B cell (primary cell): ENCODE results near the gene HEPACAM2. TPM values are rescaled to one million over a fixed set of nuclear protein-coding genes. Genes with fewer than 3 reads are reported as not detected.

Experiments
- ATAC-seq: fragments of 200-7000 bp; cut with Tn5 transposase; one replicate; pipeline ENCODE4 v1.10.0; 2021; ENCODE audit warnings: low read depth, mild to moderate bottlenecking, moderate number of reproducible peaks, moderate library complexity
- CTCF ChIA-PET: fragments of 350-600 bp; sonication (Branson Sonifier 250); formaldehyde crosslinking; loops from one replicate; lab custom pipeline; 2021; ENCODE audit warnings: antibody characterized with exemption, inconsistent platforms; lab: Charles Lee
- POLR2A ChIA-PET: fragments of 350-600 bp; sonication (Branson Sonifier 250); formaldehyde crosslinking; loops from one replicate; lab custom pipeline; 2021; ENCODE audit warnings: antibody characterized with exemption; lab: Charles Lee
- DNase-seq: peaks from one replicate; pipeline ENCODE4 v3.0.0; 2013
- H2AFZ ChIP-seq: 2 replicates; pipeline ENCODE4 v1.6.1; 2012; ENCODE audit warnings: mild to moderate bottlenecking, low read depth, low read length; ENCODE audit not compliant: insufficient read depth, poor library complexity, severe bottlenecking
- H3K27ac ChIP-seq, 2 donors: 1 replicate in 1 of 2; 2 replicates in 1 of 2; pipeline ENCODE4 v1.5.1; 2012 to 2013; ENCODE audit warnings: low read length in 2 of 2, mild to moderate bottlenecking in 2 of 2, moderate library complexity in 1 of 2
- H3K27me3 ChIP-seq, 4 experiments: fragments of 200-600 bp in 1 of 4; sonication (generic) in 1 of 4; replicated peaks in 1 of 4; 1 replicate in 2 of 4; 2 replicates in 2 of 4; pipeline versions ENCODE4 v1.6.1 to v1.7.0; 2013 to 2016; ENCODE audit warnings: low read length in 3 of 4, mild to moderate bottlenecking in 2 of 4, mixed read lengths in 1 of 4, moderate library complexity in 1 of 4; ENCODE audit not compliant: insufficient read depth in 4 of 4, control insufficient read depth in 3 of 4; ENCODE audit errors: control extremely low read depth in 1 of 4
- H3K36me3 ChIP-seq, 2 experiments: replicated peaks in 1 of 2; 1 replicate in 1 of 2; 2 replicates in 1 of 2; pipeline versions ENCODE4 v1.6.1 to v1.7.1; 2013; ENCODE audit warnings: low read length in 1 of 2; ENCODE audit not compliant: insufficient read depth in 2 of 2, control insufficient read depth in 1 of 2; ENCODE audit errors: control extremely low read depth in 1 of 2, extremely low read depth in 1 of 2
- H3K4me1 ChIP-seq, 2 donors: fragments of 200-600 bp in 1 of 2; sonication (generic) in 1 of 2; 1 replicate in 1 of 2; 2 replicates in 1 of 2; pipeline versions ENCODE4 v1.5.1 to v1.6.1; 2013 to 2017; ENCODE audit warnings: low read length in 2 of 2; ENCODE audit not compliant: control insufficient read depth in 2 of 2, insufficient read depth in 2 of 2
- H3K4me2 ChIP-seq: replicated peaks from 2 replicates; pipeline ENCODE3; 2012; ENCODE audit warnings: mild to moderate bottlenecking, low read depth, low read length; ENCODE audit not compliant: poor library complexity, severe bottlenecking
- H3K4me3 ChIP-seq, 5 experiments: fragments of 200-600 bp in 1 of 5; sonication (generic) in 1 of 5; 1 replicate in 3 of 5; 2 replicates in 2 of 5; pipeline versions ENCODE4 v1.5.1 to v1.7.0; 2011 to 2016; ENCODE audit warnings: low read length in 4 of 5, mild to moderate bottlenecking in 4 of 5, low read depth in 2 of 5, control low read depth in 1 of 5, moderate library complexity in 1 of 5; ENCODE audit not compliant: insufficient read depth in 1 of 5; ENCODE audit errors: control extremely low read depth in 1 of 5, extremely low read depth in 1 of 5
- H3K79me2 ChIP-seq: fragments of 200-600 bp; sonication (generic); one replicate; pipeline ENCODE4 v1.6.0; 2016; ENCODE audit warnings: low read length; ENCODE audit not compliant: control insufficient read depth, insufficient read depth
- H3K9ac ChIP-seq: fragments of 200-600 bp; sonication (generic); 2 replicates; pipeline ENCODE4 v1.6.1; 2017; ENCODE audit warnings: mild to moderate bottlenecking, low read length, moderate library complexity
- H3K9me3 ChIP-seq, 3 donors: one replicate each; pipeline versions ENCODE4 v1.6.1 to v1.7.1; 2013; ENCODE audit warnings: low read length in 2 of 3; ENCODE audit not compliant: control insufficient read depth in 2 of 3, insufficient read depth in 1 of 3; ENCODE audit errors: control extremely low read depth in 1 of 3
- H4K20me1 ChIP-seq: 2 replicates; pipeline ENCODE4 v1.6.0; 2012; ENCODE audit warnings: mild to moderate bottlenecking, low read length; ENCODE audit not compliant: insufficient read depth, control insufficient read depth, poor library complexity, severe bottlenecking
- H3K27ac Mint-ChIP-seq: one replicate; pipeline ENCODE4 v1.8.0; 2021; ENCODE audit warnings: mixed read lengths
- H3K27me3 Mint-ChIP-seq: one replicate; pipeline ENCODE4 v1.8.0; 2021; ENCODE audit warnings: mixed read lengths
- H3K4me1 Mint-ChIP-seq: one replicate; pipeline ENCODE4 v1.8.0; 2021; ENCODE audit warnings: mixed read lengths
- H3K4me3 Mint-ChIP-seq: one replicate; pipeline ENCODE4 v1.8.0; 2021; ENCODE audit warnings: mixed read lengths
- H3K9me3 Mint-ChIP-seq: one replicate; pipeline ENCODE4 v1.8.0; 2022; ENCODE audit warnings: mixed read lengths; ENCODE audit not compliant: insufficient read depth
- EZH2 ChIP-seq: IDR thresholded peaks from 2 replicates; pipeline ENCODE4 v1.6.1; 2012; ENCODE audit warnings: borderline replicate concordance, low read depth, mild to moderate bottlenecking, moderate library complexity, low read length; ENCODE audit not compliant: insufficient read depth, poor library complexity, severe bottlenecking
- WGBS: methylation state at CpG from one replicate; pipeline ENCODE4 v1.1.5; 2013; ENCODE audit warnings: missing lambda C conversion rate; ENCODE audit not compliant: insufficient coverage; 5-methylcytosine and 5-hydroxymethylcytosine counted together
- intact Hi-C: fragments of 100-400 bp; cut with micrococcal nuclease; formaldehyde crosslinking; loops from one replicate; pipeline ENCODE4 v1.10.0; 2022
- polyA plus RNA-seq: library from polyadenylated mRNA; depleted of rRNA; stranded (reverse); fragments of >200 nt; gene quantifications from 2 replicates; pipeline ENCODE4 v1.2.3, GENCODE V29; 2012
- total RNA-seq, 2 donors: library from RNA; stranded (reverse); fragments of 120-200 nt in 1 of 2; gene quantifications; 1 replicate in 1 of 2; 2 replicates in 1 of 2; pipeline versions ENCODE4 v1.2.3 to v1.2.4, GENCODE V29; 2013 to 2022
- TF ChIP-seq, protein P1 (sequence below): fragments of 200-600 bp; IDR thresholded peaks from one replicate; pipeline ENCODE4 v1.8.0; 2022; ENCODE audit warnings: antibody characterized with exemption, mild to moderate bottlenecking

HEPACAM2 gene
- total and polyA plus RNA-seq, 2 donors (not counting 1 experiment from before 2014, with no cell fraction given), result not detected

- Histone ChIP-seq H3K9me3 (no peaks in the 10 kb centered on the region), H3K4me1 (peaks cover 0 to 6% of the 10 kb centered on the region in 2 donors), H3K27ac (no peak overlapping the region), H3K36me3 (no peaks in the 10 kb centered on the region), H3K79me2 (no peaks in the 10 kb centered on the region), H3K9ac (no peak overlapping the region), H3K4me3 (no peak overlapping the region), H4K20me1 (no peaks in the 10 kb centered on the region), H3K4me2 (no peak overlapping the region), H3K27me3 (peaks cover 0 to 14% (median 0%) of the 10 kb centered on the region in 4 experiments), H2AFZ (no peak overlapping the region)
- DNase-seq, result no peak
- TF ChIP-seq, protein P1, sequence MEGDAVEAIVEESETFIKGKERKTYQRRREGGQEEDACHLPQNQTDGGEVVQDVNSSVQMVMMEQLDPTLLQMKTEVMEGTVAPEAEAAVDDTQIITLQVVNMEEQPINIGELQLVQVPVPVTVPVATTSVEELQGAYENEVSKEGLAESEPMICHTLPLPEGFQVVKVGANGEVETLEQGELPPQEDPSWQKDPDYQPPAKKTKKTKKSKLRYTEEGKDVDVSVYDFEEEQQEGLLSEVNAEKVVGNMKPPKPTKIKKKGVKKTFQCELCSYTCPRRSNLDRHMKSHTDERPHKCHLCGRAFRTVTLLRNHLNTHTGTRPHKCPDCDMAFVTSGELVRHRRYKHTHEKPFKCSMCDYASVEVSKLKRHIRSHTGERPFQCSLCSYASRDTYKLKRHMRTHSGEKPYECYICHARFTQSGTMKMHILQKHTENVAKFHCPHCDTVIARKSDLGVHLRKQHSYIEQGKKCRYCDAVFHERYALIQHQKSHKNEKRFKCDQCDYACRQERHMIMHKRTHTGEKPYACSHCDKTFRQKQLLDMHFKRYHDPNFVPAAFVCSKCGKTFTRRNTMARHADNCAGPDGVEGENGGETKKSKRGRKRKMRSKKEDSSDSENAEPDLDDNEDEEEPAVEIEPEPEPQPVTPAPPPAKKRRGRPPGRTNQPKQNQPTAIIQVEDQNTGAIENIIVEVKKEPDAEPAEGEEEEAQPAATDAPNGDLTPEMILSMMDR, result no peak
- TF ChIP-seq EZH2, result no peak
- CTCF ChIA-PET, result no interaction called here
- no peak overlapping the region for H3K27ac Mint-ChIP-seq
- no peaks in the 10 kb centered on the region for H3K9me3 Mint-ChIP-seq
- peaks cover 35% of the 10 kb centered on the region for H3K27me3 Mint-ChIP-seq
- H3K4me1 Mint-ChIP-seq, result peaks cover 7% of the 10 kb centered on the region
- intact Hi-C loops, result no loop called here
- POLR2A ChIA-PET, result no interaction called here
- ATAC-seq, result no peak
- no peak overlapping the region for H3K4me3 Mint-ChIP-seq
- WGBS, result 100% methylated on average over 1 of the region's 3 CpGs
Measured at GRCh38 chr7:93194386-93194785, 31.9 kb downstream of the HEPACAM2 start.

DNA sequence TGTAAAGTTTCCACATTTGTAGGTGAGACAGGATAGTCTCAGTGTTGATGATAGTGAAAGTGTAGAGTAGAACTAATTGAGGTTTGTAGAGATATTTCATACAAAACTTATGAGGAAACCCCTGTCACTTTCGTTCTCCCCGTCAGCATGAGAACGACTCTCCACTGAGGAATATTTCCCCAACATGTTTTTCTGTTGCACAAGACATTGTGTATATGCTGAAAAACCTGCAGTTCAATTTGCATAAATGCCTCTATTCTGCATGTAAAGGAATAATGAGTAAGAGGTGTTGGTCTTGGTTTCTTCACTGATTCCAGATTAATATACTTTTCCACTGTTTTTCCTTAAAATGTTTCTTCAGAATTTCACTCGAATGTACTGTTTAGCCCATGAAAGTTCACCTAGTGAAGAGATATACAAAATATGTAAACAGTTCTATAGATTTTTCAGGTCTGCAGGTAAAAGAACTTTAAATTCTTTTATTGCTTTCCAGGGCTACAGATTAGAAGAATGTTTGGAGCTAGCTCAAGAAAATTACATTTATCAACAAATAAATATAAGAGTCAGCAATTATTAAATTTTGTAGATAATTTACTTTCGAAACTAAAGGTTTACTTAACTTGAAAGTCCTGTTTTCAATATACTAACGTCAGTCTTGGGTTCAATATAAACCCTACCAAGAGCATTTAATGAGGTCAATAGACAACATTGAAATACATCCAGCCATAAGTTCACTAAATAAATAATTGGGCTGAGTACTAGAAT, 37.2 kb downstream of the HEPACAM2 start:
- Mint-ChIP-seq H3K27ac (no peak overlapping the region), H3K4me1 (no peaks in the 10 kb centered on the region), H3K27me3 (peaks cover 51% of the 10 kb centered on the region), H3K9me3 (no peaks in the 10 kb centered on the region), H3K4me3 (no peak overlapping the region)
- no peaks in the 10 kb centered on the region for H3K4me1 ChIP-seq
- POLR2A ChIA-PET, result no interaction called here
- peaks cover 0 to 24% (median 4%) of the 10 kb centered on the region in 4 experiments for H3K27me3 ChIP-seq
- ATAC-seq (no peak), DNase-seq (no peak)
- no peak overlapping the region for H2AFZ ChIP-seq
- no peaks in the 10 kb centered on the region for H4K20me1 ChIP-seq
- intact Hi-C loops, result no loop called here
- no peaks in the 10 kb centered on the region for H3K9me3 ChIP-seq
- no peaks in the 10 kb centered on the region for H3K79me2 ChIP-seq
- H3K27ac ChIP-seq, result no peak overlapping the region
- no CpG with 5 or more reads among the region's 6 CpGs for WGBS
- TF ChIP-seq, protein P1, result no peak
- TF ChIP-seq EZH2, result no peak
- H3K9ac ChIP-seq, result no peak overlapping the region
- no peak overlapping the region for H3K4me2 ChIP-seq
- no peaks in the 10 kb centered on the region for H3K36me3 ChIP-seq
- CTCF ChIA-PET, result no interaction called here
- no peak overlapping the region for H3K4me3 ChIP-seq
